Astrocyte of the hippocampus (primary cell): Measurements from ENCODE around the gene FOCAD.
A peak's percentile ranks its signal among the peaks of the same experiment; 100 is the strongest.
"Not testable (repeated sequence)": the region's sequence is repeated elsewhere in the genome, so short reads cannot be mapped to it uniquely, and the experiment has no call there.

Source experiments
- DNase-seq: peaks from one replicate; pipeline ENCODE4 v3.0.0; 2011; ENCODE audit warnings: low read depth, low spot score

Gene FOCAD, protein sequence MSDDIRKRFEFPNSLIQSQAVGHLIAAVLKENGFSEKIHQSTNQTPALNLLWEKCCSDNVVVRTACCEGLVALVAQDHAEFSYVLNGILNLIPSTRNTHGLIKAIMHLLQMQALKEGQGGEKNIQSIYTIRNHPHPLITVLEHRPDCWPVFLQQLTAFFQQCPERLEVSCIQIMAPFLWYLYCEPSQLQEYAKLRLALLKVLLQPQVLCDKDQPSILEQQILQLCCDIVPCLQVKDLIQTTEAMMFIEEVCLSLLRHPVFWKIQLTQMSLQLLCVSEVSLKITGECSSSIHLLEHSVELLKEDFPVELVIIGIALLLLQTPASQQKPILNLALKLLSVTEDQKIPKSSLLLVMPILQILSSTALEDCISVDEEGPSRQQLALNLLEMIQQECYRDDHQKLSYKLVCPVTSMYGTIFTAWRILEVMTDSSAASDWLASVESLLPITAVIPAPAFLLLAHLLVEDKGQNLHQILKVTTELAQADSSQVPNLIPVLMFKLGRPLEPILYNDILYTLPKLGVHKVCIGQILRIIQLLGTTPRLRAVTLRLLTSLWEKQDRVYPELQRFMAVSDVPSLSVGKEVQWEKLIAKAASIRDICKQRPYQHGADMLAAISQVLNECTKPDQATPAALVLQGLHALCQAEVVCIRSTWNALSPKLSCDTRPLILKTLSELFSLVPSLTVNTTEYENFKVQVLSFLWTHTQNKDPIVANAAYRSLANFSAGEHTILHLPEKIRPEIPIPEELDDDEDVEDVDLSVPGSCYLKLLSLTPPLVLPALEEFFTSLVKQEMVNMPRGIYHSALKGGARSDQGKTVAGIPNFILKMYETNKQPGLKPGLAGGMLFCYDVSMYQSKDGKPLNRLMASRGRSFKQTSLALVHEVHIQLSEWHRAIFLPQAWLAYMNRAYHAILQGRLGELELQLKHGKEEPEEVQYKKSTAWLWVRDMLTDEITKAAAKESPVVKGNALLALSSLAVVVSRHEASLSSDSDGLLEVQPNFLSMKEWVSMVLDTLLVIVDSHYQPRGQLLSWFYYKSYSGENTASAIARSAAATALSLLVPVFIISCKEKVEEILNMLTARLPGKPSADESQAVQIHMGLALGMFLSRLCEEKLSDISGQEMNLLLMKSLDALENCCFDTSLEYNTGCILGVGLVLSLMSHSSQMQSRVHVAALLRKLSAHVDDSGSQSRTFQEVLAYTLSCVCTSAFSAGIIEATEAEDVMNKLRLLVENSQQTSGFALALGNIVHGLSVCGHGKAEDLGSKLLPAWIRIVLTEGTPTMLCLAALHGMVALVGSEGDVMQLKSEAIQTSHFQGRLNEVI (N-terminal part only)

DNA sequence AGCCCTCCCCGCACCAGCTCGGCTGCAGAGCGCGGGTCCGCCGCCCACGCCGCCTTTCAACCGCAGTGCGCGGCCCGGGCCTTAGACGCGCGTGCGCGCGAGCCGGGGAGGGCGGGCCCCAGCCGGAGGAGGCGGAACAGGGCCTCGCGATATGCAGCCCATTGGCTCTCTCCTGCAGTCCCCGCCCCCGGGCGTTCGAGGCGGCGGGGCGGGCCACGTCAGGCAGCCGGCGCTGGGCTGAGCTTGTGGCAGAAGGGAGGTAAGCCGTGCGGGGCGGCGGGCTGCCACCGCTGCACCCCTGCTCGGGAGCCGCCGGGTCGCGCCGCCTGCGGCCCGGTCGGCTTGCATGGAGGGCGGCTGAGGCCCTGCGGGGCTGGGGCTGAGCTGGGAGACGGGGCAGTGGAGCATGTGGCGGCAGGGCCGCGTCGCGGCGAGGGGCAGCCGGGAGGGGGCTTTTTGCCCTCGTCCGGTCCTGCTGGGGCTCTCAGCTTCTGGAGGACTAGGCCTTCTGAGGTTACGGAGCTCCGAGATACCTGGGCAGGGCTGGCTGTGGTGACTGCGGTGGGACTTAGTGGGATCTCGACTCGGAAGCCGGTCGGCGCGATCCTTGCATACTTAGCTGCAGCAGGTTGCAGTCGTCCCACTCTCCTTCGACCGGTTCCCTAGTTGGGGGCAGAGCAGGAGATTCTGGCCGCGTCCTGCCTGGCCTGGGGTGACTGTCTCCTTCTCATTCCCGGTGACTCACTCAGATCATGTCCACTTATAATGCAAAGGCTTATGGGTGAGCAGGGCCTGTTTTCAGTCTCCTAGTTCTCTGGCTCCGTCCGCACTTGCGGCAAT is at the start of gene FOCAD:
Gene FOCAD (plus strand): TSS at position 225 of the 840 bp plus-strand sequence. CDS start 31,095 bp downstream, outside the sequence.
- peak; percentile 98 for DNase-seq

DNA sequence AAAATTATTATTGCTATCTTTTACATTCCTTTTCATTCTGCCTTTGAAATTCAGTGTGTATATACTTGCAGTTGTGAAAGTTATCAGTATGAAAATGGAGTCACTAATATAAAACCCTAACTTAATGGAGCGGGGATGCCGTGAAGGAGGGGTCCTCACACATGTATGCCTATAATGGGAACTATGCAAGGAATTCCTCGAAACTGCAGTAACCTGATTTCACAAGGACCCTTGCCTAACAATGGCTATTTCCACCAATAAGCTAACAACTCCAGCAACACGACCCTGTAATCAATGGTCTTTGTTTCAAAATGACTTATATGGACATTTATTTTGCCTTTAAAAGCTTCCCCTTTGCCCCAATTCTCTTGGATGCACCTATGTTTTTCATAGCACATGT is 49.2 kb upstream of the FOCAD start:
- no peak for DNase-seq

DNA sequence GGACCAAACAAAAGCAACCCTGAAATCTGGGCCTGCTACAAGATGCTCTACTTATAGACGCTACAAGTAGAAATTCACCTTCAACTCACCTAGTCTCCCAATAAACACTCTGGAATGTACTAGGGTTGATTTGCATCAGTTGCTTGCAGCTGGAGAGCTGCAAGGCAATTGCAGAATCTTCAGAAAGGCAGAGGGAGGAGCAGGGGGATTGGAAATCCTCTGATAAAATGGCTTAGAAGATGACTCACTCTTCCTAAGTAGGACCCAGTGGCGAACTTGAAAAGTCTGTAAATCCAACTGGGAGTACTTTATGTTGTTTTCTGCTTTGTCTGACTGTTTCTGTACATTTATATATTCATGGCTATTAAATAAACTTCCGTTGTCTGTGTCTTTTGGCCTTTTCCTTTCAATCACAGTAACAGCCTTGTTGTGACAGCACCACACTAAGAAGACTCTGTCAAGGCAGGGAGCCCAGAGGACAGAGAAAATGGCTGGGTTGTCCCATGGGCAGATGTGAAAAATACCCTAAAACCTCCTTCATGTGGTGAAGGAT is 47.1 kb upstream of the FOCAD start:
- DNase-seq = peak; percentile 37

DNA sequence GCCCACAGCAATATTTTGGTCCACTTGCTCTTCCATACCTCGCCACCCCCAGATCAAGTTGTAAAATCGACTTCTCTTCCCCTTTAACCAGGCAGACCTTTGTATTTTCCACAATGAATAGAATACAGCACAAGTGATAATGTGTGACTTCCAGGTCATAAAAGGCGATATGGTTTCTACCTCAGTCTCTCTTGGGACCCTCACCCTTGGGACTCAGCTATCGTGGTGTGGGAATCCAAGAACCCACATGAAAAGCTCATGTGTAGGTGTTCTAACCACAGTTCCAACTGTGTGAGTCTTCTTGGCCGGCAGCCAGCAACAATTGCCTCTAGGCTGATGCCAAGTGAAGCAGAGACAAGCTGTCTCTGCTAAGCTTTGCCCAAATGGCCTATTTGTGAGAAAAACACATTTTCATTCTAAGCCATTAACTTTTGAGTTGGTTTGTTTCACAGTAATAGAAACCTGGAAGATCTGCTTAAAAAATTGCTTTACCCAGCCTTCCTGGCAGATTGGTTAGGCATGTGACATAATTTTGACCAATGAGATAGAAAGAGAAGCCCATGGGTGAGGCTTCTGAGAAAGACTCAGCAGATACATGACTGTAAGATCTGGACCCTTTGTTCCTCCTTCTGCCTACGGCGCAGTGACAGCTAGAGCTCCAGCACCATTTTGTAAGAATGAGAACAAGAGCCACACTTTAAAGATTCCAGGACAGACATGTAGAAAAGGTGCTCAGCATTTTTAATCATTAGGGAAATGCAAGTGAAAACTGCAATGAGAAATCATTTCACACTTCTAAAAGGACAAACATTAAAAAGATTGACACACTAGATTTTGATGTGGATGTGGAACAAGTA is 43.5 kb upstream of the FOCAD start:
- peak; percentile 85 for DNase-seq

DNA sequence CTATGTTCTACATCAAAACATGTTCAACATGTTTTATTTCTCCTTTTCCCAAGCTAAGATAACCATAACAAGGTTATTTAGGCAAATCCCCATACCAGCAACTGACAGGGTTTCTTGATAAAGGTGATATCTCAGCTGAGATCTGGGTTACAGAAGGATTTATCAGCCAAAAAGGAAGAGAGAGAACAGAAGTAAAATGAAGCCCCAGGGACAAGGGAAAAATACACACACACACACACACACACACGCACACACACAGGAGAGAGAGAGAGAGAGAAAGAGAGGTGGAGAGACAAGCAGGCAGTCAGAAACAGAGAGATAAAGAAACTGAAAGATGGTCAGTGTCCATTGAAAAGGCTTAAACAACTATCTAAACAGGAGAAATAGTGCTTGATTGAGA is 42.0 kb upstream of the FOCAD start:
- DNase-seq = no peak

DNA sequence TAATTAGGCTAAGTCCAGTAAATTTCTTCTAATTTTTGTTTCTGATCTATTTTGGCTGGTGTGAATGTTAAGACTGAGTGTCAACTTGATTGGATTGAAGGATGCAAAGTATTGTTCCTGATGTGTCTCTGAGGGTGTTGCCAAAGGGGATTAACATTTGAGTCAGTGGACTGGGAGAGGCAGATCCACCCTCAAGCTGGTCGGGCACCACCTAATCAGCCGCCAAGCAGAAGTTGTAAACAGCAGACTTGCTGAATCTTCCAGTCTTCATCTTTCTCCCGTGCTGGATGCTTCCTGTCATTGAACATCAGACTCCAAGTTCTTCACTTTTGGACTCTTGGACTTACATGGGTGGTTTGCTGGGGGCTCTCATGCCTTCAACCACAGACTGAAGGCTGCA is 40.4 kb upstream of the FOCAD start:
- no peak for DNase-seq

DNA sequence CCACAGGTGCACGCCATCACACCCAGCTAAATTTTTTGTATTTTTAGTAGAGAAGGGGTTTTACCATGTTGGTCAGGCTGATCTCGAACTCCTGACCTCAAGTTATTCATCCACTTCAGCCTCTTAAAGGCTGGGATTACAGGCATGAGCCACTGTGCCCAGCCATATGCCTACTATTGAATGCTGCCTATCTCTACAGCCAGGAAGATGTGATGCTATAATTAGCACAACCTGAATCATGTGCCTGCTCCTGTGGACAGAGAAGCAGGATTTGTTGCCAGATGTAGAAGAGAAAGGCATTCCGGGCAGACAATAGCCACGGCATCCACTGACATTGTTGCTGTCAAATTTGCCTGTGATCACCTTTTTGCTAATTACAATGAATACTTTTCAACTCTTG is 37.4 kb upstream of the FOCAD start:
- DNase-seq = no peak

DNA sequence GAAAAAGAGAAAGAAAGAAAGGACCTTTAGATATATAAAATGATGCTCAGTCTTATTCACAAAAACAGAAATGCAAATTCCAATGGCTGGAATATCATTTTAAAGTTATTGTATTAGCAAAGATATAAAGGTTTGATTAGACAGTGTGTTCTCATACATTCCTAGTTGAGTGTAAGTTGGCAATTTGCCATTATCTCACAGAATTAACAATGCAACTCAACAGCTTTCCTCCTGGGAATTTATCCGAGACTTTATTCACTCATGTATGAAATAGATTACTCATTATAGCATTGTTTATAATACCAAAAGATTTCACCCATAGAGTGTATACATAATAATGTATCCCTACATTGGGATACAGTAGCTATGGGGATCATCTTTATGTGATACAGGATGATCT is 34.7 kb upstream of the FOCAD start:
- no peak for DNase-seq

DNA sequence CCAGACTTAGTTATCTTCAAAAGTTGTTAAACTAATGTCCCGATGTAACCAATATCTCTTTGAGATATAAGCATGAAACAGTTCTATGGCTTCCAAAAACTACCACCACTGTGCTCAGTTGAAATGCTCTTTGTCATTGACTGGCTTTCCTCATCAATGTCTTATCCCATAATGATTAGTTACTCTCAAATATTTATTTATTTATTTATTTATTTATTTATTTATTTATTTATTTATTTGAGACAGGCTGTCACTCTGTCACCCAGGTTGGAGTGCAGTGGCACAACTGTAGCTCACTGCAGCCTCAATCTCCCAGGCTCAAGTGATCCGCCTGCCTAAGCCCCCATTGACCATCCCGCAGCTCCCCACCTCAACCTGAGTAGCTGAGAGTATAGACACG is 33.7 kb upstream of the FOCAD start:
- DNase-seq = no peak

DNA sequence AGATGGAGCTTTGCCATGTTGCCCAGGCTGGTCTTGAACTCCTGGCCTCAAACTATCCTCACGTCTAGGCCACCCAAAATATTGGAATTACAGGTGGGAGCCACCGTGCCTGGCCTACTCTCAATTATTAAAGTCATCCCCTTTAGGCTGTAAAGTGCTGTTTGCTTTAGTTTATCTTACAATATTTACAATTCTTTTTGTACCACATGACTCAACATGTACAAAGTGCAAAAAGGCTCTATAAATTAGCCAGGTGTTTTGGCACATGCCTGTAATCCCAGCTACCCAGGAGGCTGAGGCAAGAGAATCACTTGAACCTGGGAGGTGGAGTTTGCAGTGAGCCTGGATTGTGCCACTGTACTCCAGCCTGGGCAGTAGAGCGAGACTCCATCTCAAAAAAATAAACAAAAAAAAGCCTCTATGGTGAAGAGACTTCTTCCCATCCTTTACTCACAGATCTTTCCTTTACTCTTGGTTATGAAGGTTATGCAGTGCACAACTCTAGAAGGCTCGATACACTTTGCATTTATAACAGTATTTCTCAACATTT is 33.2 kb upstream of the FOCAD start:
- no peak for DNase-seq

DNA sequence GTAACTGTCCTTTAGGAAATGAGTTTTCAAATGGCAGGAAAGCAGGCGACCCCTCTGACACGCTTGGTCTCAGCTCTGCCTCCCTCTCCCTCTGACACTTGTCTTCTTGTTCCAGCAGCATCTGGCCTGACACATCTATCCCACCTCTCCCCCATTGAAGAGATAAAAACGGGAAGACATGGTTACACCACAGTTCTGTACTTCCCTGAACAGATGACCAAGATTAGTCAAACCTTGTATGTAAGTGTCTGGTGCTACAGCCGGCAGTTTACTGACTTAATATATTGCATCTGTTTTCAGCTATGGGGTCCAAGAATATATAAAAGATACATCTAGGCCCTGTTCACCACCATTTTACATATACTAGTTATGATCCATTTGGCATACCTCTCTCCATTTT is 32.1 kb upstream of the FOCAD start:
- DNase-seq = no peak

DNA sequence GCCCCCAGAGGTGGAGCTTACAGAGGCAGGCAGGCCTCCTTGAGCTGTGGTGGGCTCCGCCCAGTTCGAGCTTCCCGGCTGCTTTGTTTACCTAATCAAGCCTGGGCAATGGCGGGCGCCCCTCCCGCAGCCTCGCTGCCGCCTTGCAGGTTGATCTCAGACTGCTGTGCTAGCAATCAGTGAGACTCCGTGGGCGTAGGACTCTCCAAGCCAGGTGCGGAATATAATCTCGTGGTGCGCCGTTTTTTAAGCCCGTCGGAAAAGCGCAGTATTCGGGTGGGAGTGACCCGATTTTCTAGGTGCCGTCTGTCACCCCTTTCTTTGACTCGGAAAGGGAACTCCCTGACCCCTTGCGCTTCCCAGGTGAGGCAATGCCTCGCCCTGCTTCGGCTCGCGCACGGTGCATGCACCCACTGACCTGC is 25.8 kb upstream of the FOCAD start:
- DNase-seq = not testable (repeated sequence)

DNA sequence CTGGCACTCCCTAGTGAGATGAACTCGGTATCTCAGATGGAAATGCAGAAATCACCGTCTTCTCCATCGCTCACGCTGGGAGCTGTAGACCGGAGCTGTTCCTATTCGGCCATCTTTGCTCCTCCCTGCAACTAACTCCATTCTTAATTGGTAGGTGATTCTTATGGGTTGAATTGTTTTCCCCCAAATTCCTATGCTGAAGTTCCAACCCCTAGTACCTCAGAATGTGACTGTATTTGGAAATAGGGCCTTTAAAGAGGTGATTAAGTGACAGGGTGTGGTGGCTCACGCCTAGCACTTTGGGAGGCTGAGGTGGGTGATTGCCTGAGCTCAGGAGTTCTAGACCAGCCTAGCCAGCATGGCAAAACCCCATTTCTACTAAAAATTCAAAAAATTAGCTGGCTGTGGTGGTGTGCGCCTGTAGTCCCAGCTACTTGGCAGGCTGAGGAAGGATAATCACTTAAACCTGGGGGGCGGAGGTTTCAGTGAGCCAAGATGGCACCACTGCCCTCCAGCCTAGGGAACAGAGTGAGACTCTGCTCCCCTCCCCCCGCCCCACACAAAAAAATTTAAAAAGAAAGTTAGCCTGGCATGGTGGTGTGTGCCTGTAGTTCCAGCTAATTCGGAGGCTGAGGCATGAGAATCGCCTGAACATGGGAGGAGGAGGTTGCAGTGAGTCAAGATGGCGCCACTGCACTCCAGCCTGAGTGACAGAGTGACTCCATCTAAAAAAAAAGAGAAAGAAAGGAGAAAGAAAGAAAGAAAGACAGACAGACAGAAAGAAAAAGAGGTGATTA is 25.2 kb upstream of the FOCAD start:
- peak; percentile 33 for DNase-seq

DNA sequence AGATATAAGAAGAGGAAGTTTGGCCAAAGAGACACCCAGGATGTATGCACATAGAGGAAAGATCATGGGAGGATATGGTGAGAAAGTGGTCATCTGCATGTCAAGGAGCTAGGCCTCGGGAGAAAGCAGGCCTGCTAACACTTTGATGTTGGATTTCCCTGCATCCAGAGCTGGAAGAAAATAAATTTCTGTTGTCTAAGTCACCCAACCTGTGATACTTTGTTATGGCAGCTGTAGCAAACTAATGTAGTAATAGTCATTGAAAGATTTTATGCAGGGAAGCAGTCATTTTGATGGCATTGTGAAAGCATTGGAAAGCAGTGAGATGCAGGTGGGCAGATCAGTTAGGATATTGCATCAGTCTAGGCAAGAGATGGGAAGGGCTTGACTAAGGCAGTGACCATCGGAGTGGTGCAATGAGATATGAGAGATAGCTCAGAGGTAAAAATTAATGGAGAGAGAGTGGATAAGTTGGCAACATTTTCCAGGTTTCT is 24.5 kb upstream of the FOCAD start:
- DNase-seq = no peak

DNA sequence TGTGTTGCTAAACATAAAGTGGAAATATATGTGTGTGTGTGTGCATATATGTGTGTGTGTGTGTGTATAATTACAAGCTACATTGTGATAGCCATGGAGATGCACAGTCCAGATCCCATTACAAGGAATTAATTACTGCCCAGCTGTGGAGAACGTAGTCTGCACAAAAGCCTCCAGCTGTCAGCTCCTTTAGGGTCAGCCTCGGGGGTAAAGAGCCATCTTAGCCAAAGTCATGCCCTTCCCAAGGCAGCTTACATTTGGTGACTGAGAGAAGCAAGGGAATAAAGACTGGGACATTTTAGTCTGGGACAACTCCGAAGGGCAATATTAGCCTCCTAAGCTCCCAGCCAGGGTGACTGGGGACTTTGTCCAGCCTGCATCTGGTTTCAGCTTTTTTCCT is 21.9 kb upstream of the FOCAD start:
- no peak for DNase-seq

DNA sequence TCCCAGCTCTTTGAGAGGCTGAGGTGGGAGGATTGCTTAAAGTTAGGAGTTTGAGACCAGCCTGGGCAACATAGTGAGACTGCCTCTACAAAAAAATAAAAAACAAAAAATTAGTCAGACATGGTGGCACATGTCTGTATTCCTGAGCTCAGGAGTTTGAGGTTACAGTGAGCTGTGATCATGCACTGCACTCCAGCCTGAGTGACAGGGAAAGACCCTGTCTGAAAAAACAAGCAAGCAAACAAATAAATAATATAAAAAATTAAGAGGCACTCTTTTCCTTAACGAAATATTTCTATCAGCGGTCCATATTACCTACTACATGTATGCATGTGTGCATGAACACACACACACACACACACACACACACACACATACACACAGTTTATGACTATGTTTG is 20.9 kb upstream of the FOCAD start:
- no peak for DNase-seq

DNA sequence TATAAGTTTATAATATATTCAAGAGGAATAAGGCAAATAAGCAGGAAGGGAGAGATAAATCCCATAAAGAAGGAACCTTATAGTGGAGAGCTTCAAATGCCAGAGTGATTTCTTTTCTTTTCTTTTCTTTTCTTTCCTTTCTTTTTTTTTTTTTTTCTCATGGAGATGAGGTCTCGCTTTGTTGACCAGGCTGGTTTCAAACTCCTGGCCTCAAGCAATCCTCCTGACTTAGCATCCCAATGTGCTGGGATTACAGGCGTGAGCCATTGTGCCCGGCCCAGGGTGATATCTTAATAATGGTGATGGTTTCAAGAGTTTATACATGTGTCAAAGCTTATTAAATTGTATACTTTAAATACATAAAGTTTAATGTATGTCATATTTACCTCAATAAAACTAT is 19.6 kb upstream of the FOCAD start:
- DNase-seq = no peak

DNA sequence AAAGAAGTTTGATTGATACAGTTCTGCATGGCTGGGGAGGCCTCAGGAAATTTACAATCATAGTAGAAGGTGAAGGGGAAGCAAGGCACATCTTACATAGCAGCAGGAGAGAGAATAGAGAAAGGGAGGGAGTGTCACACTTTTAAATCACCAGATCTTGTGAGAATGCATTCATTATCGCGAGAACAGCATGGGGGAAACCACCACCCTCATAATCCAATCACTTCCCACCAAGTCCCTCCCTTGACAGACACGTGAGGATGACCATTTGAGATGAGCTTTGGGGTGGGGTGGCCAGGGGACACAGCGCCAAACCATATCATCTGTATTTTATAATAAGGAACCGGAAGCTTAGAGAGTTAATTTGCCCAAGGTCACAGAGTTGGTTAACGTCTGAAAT is 13.7 kb upstream of the FOCAD start:
- DNase-seq = no peak
